ENCODE measurements around the gene JAM3.

- TF ChIP-seq ZNF274 (IDR thresholded peaks at IDR 0.05; ENCODE audit: low read depth, low read length) = no peak
- TF ChIP-seq YY1 (IDR thresholded peaks at IDR 0.05; ENCODE audit: insufficient read depth, insufficient read length) = no peak
- no peak for TF ChIP-seq SUZ12 (IDR thresholded peaks at IDR 0.05; ENCODE audit: extremely low read depth, insufficient read depth, insufficient read length)
Measured at GRCh38 chr11:134157451-134157850, 88.6 kb downstream of the JAM3 start.
